Hepatocyte (in vitro differentiated cells): ENCODE measurements around the gene EXOC3L1.

Experiments
- CTCF ChIP-seq: fragments of 200-600 bp; sonication (generic); IDR thresholded peaks from 2 replicates; pipeline ENCODE4 v1.5.1; 2016; ENCODE audit warnings: antibody characterized with exemption, mild to moderate bottlenecking; ENCODE audit not compliant: poor library complexity
- EZH2phosphoT487 ChIP-seq: fragments of 200-600 bp; sonication (generic); IDR thresholded peaks from one replicate; pipeline ENCODE4 v1.6.1; 2018; ENCODE audit warnings: antibody characterized with exemption, mild to moderate bottlenecking, low read depth, moderate library complexity; ENCODE audit not compliant: unreplicated experiment, severe bottlenecking

DNA sequence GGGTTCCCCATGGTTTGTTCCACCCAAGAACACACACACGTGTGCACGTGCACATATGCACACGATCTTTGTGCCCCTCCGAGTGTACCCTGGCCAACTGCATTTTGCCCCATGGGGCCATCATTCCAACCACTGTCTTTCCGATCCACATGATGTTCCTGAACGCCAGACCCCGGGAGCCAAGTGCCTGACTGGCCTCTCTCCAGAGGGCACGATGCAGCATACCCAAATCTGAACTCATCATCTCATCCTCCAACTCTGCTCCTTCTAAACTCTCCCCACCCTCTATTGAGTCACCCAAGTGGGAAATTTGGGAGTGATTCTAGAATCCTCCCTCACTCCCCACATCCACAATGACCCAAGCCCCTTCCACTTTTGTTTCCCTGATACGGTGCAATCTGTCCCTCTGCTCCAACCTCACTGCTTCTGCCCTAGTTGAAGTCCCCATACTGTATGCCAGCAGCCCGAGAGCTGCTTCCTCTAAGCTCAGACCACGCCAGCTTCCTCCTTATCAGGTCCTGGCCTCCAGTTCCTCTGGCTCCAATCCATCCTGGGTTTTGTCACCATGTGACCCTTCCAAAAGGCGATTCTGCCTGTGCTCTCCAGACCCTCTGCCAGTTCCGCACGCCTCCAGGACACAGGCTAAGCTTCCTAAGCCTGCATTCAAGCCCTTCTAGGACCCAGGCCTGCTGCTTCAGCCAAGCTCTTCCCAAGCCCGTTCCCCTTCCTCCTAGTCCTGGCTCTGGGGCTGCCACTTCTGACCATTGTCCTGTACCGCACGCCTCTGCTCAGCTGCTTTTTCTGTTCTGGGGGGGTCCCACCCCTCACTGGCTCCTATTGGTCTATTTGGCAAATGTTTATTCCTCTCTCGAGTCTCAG lies 26.9 kb upstream of the EXOC3L1 start:
- no peak for TF ChIP-seq CTCF
- TF ChIP-seq EZH2phosphoT487 = no peak
